ENCODE results near the gene SIGLEC11.
"Not testable (repeated sequence)": the region's sequence is repeated elsewhere in the genome, so short reads cannot be mapped to it uniquely, and the experiment has no call there.

The SIGLEC11 gene

GRCh38 chr19:49981603-49982593 is 20.9 kb upstream of the SIGLEC11 start:
- DNase-seq: no peak

GRCh38 chr19:49978324-49978723 is 17.4 kb upstream of the SIGLEC11 start:
- no peak for DNase-seq

- DNase-seq: no peak
Measured at GRCh38 chr19:49977881-49978280, 16.9 kb upstream of the SIGLEC11 start.

GRCh38 chr19:49977076-49977475 is 16.1 kb upstream of the SIGLEC11 start:
- no peak for DNase-seq

GRCh38 chr19:49976496-49976895 is 15.5 kb upstream of the SIGLEC11 start:
- no peak for DNase-seq

GRCh38 chr19:49975051-49975450 is 14.1 kb upstream of the SIGLEC11 start:
- DNase-seq: no peak

GRCh38 chr19:49973987-49974386 is 13.0 kb upstream of the SIGLEC11 start:
- no peak for DNase-seq

GRCh38 chr19:49972841-49973240 is 11.9 kb upstream of the SIGLEC11 start:
- no peak for DNase-seq

- DNase-seq: no peak
Measured at GRCh38 chr19:49971991-49972411, 11.0 kb upstream of the SIGLEC11 start.

GRCh38 chr19:49969355-49969754 is 8.4 kb upstream of the SIGLEC11 start:
- not testable (repeated sequence) for DNase-seq

- DNase-seq: no peak
Measured at GRCh38 chr19:49968279-49968922, 7.4 kb upstream of the SIGLEC11 start.

GRCh38 chr19:49959892-49960291 is 1.1 kb downstream of the SIGLEC11 start:
- not testable (repeated sequence) for DNase-seq

- DNase-seq: not testable (repeated sequence)
Measured at GRCh38 chr19:49958596-49958995, 2.4 kb downstream of the SIGLEC11 start.

- DNase-seq: not testable (repeated sequence)
Measured at GRCh38 chr19:49958144-49958543, 2.8 kb downstream of the SIGLEC11 start.

- DNase-seq: no peak
Measured at GRCh38 chr19:49957262-49957915, 3.6 kb downstream of the SIGLEC11 start.

- DNase-seq: no peak
Measured at GRCh38 chr19:49956115-49956495, 4.9 kb downstream of the SIGLEC11 start.

GRCh38 chr19:49954933-49955332 is 6.0 kb downstream of the SIGLEC11 start:
- no peak for DNase-seq

- no peak for DNase-seq
Measured at GRCh38 chr19:49954092-49954829, 6.7 kb downstream of the SIGLEC11 start.

- no peak for DNase-seq
Measured at GRCh38 chr19:49953416-49953815, 7.6 kb downstream of the SIGLEC11 start.

GRCh38 chr19:49952906-49953305 is 8.1 kb downstream of the SIGLEC11 start:
- no peak for DNase-seq

GRCh38 chr19:49952479-49952836 is 8.5 kb downstream of the SIGLEC11 start:
- DNase-seq: no peak

- DNase-seq: no peak
Measured at GRCh38 chr19:49951806-49952478, 9.0 kb downstream of the SIGLEC11 start.
